ENCODE results near the gene SEPTIN5.
"Not testable (repeated sequence)": the region's sequence is repeated elsewhere in the genome, so short reads cannot be mapped to it uniquely, and the experiment has no call there.

Gene SEPTIN5

DNA sequence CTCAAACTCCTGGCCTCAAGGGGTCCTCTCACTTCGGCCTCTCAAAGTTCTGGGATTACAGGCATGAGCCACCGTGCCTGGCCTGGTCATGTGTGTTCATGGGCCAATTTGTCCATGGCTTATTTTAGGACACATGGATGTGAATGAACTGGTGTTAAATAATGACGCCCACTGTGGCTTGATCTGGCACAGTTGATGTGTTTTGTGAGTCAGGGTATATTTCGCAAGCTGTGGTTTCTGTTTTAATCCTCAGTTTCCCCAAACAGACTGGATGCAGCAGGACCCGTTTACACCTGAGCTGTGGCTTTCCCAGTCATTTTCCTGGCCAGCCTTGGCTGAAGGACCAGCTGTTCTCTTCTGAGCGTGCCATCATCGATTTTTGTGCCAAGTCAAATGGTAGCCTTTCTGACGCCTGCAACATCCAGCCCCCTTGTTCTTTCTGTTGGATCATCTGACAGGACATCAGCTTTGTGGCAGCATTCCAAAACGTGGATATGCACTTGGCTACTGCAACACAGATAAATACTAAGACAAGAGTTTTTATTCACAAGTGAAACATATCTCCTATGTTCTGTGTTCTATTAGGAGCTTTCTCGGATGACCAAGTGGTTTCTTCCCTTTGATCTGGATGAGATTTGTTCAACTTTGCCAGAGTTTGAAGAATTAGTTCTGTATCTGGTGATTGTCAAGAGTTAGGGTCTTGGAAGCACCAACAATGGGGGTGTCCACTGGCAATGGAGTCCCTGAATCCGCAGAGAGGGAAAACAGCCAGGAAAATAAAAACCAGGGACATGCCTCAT is 40.0 kb upstream of the SEPTIN5 start:
- in situ Hi-C loops (cut with HindIII; ENCODE audit: low pct_unique_long_range_greater_than_20kb, low sequenced_read_pairs) = no loop called here
- no peak for DNase-seq (ENCODE audit: low read depth in 1 of 2, low spot score in 1 of 2)
- no peak for TF ChIP-seq JUND (IDR thresholded peaks at IDR 0.05; ENCODE audit: low read depth)

GRCh38 chr22:19674929-19675253 is 39.4 kb upstream of the SEPTIN5 start:
- in situ Hi-C loops (cut with HindIII; ENCODE audit: low pct_unique_long_range_greater_than_20kb, low sequenced_read_pairs) = no loop called here
- no peak for TF ChIP-seq JUND (IDR thresholded peaks at IDR 0.05; ENCODE audit: low read depth)
- DNase-seq (ENCODE audit: low read depth in 1 of 2, low spot score in 1 of 2) = no peak

- TF ChIP-seq JUND (IDR thresholded peaks at IDR 0.05; ENCODE audit: low read depth) = no peak
- DNase-seq (ENCODE audit: low read depth in 1 of 2, low spot score in 1 of 2) = no peak
- in situ Hi-C loops (cut with HindIII; ENCODE audit: low pct_unique_long_range_greater_than_20kb, low sequenced_read_pairs) = no loop called here
These were observed 38.9 kb upstream of the SEPTIN5 start for GRCh38 chr22:19675428-19675827.

GRCh38 chr22:19676437-19676836 is 37.9 kb upstream of the SEPTIN5 start:
- DNase-seq (ENCODE audit: low read depth in 1 of 2, low spot score in 1 of 2); in situ Hi-C loops (cut with HindIII; ENCODE audit: low pct_unique_long_range_greater_than_20kb, low sequenced_read_pairs): not testable (repeated sequence)

GRCh38 chr22:19678949-19679521 is 35.3 kb upstream of the SEPTIN5 start:
- DNase-seq (ENCODE audit: low read depth in 1 of 2, low spot score in 1 of 2) = no peak
- in situ Hi-C loops (cut with HindIII; ENCODE audit: low pct_unique_long_range_greater_than_20kb, low sequenced_read_pairs) = no loop called here
- no peak for TF ChIP-seq JUND (IDR thresholded peaks at IDR 0.05; ENCODE audit: low read depth)

DNA sequence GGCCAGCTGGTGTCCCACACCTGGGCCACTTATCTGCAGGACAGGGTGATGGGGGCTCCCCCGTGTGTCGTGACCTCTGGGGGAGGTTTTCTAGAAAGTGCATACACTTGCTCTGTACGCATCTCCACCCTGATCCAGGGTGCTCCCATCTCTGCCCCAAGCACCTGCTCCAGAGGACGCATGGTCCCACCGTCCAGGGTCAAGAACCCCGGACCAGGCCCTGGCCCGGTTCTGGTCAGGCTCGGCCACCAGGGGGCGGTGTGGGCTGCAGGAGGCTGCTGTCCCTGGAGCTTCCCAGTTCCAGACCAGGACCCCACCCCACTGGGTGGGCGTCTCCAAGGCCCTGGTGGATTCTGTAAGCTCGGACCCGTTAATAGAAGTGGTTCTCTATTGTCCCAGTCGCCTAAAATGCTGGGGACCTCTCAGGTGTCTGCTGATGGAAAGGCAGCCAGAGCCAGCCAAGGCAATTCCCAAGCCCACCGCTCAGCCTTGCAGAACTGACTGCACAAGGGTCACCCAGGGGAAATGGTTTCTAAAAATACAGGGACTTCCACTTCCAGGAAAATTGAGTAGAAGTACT is 34.7 kb upstream of the SEPTIN5 start:
- no peak for TF ChIP-seq JUND (IDR thresholded peaks at IDR 0.05; ENCODE audit: low read depth)
- DNase-seq (ENCODE audit: low read depth in 1 of 2, low spot score in 1 of 2) = peak in 1 of 2 experiments; percentile 24

GRCh38 chr22:19680287-19680881 is 33.9 kb upstream of the SEPTIN5 start:
- no peak for TF ChIP-seq JUND (IDR thresholded peaks at IDR 0.05; ENCODE audit: low read depth)

More for the DNA sequence above, 34.7 kb upstream of the SEPTIN5 start:
- in situ Hi-C loops (cut with HindIII; ENCODE audit: low pct_unique_long_range_greater_than_20kb, low sequenced_read_pairs) = no loop called here

GRCh38 chr22:19680911-19681862 is 33.1 kb upstream of the SEPTIN5 start:
- no peak for DNase-seq (ENCODE audit: low read depth in 1 of 2, low spot score in 1 of 2)
- no peak for TF ChIP-seq JUND (IDR thresholded peaks at IDR 0.05; ENCODE audit: low read depth)
- in situ Hi-C loops (cut with HindIII; ENCODE audit: low pct_unique_long_range_greater_than_20kb, low sequenced_read_pairs) = no loop called here

More at GRCh38 chr22:19680287-19680881, 33.9 kb upstream of the SEPTIN5 start:
- DNase-seq (ENCODE audit: low read depth in 1 of 2, low spot score in 1 of 2) = no peak
- in situ Hi-C loops (cut with HindIII; ENCODE audit: low pct_unique_long_range_greater_than_20kb, low sequenced_read_pairs) = no loop called here

- no peak for DNase-seq (ENCODE audit: low read depth in 1 of 2, low spot score in 1 of 2)
- TF ChIP-seq JUND (IDR thresholded peaks at IDR 0.05; ENCODE audit: low read depth) = no peak
- in situ Hi-C loops (cut with HindIII; ENCODE audit: low pct_unique_long_range_greater_than_20kb, low sequenced_read_pairs) = no loop called here
These were observed 32.4 kb upstream of the SEPTIN5 start for GRCh38 chr22:19681863-19682245.

- no peak for TF ChIP-seq JUND (IDR thresholded peaks at IDR 0.05; ENCODE audit: low read depth)
- DNase-seq (ENCODE audit: low read depth in 1 of 2, low spot score in 1 of 2) = no peak
- in situ Hi-C loops (cut with HindIII; ENCODE audit: low pct_unique_long_range_greater_than_20kb, low sequenced_read_pairs) = no loop called here
These were observed 27.4 kb upstream of the SEPTIN5 start for GRCh38 chr22:19686946-19687345.

DNA sequence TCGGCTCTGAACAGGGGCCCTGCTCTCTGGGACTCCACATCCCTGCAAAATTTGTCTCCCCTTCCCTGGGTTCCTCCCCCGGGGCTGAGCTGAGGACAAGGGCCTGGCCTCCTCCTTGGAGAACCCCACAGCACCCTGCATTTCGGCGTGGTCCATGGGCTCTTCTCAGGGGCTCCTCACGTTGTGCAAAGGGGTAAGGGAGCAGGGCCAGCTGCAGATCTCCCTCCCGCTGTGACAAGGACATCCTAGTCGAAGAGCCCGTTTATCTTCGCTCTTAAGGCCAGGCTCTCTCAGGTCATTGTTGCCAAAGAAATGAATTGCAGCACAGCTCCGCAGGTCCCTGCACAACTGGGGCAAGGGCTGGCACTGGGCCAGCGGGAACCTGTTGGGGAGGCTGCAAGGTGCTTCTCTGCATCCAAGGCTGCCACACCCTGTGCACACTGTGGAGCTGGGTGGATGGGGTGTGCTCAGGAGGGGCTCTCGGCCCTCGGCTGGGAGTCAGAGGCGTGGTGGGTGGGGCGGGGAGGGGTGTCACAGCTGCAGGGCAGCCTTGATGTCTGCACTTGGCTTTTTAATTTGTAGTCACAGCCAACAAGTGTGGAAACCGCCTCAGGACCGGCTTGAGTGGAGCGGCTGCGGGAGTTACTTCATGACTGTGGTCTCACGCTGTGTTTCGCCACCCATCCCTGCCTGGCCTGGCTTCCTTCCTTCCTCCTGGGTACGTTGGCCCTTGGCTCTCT is 26.6 kb upstream of the SEPTIN5 start:
- in situ Hi-C loops (cut with HindIII; ENCODE audit: low pct_unique_long_range_greater_than_20kb, low sequenced_read_pairs) = no loop called here
- DNase-seq (ENCODE audit: low read depth in 1 of 2, low spot score in 1 of 2) = peak in 1 of 2 experiments; percentile 37
- no peak for TF ChIP-seq JUND (IDR thresholded peaks at IDR 0.05; ENCODE audit: low read depth)
